Measurements from ENCODE around the gene PPP1R9A.

- TF ChIP-seq CTCF (IDR thresholded peaks at IDR 0.05) (no peak), POLR2A (IDR thresholded peaks at IDR 0.05; ENCODE audit: low read depth) (no peak)
These were observed 188.7 kb downstream of the PPP1R9A start for GRCh38 chr7:95095966-95096540.

Measured in esophagus muscularis mucosa (tissue), 3 donors.